Astrocyte (in vitro differentiated cells and primary cell): ENCODE results near the gene MUS81. TPM values are rescaled to one million over a fixed set of nuclear protein-coding genes. Genes with fewer than 3 reads are reported as not detected.

ENCODE experiments used
- DNase-seq: peaks from one replicate; pipeline ENCODE4 v3.0.0-alpha.2; 2010; ENCODE audit warnings: low read depth
- FAIRE-seq: peaks from 2 replicates; lab custom pipeline; 2011; peaks lifted over from hg19 to GRCh38; lab: Jason Lieb, UNC
- H2AFZ ChIP-seq: 2 replicates; pipeline ENCODE4 v1.6.0; 2012; ENCODE audit warnings: low read depth, low read length, inconsistent platforms
- H3K27ac ChIP-seq: 2 replicates; pipeline ENCODE4 v1.5.1; 2011; ENCODE audit warnings: low read depth, low read length, inconsistent platforms
- H3K27me3 ChIP-seq: 2 replicates; pipeline ENCODE4 v1.6.0; 2011; ENCODE audit warnings: low read length, inconsistent platforms; ENCODE audit not compliant: insufficient read depth
- H3K36me3 ChIP-seq: 2 replicates; pipeline ENCODE4 v1.5.1; 2011; ENCODE audit warnings: low read length, inconsistent platforms; ENCODE audit not compliant: insufficient read depth
- H3K4me1 ChIP-seq: 2 replicates; pipeline ENCODE4 v1.5.1; 2011; ENCODE audit warnings: low read length, inconsistent platforms; ENCODE audit not compliant: insufficient read depth
- H3K4me2 ChIP-seq: 2 replicates; pipeline ENCODE4 v1.6.0; 2012; ENCODE audit warnings: low read length, inconsistent platforms
- H3K4me3 ChIP-seq: 2 replicates; pipeline ENCODE4 v1.5.1; 2011; ENCODE audit warnings: low read depth, mild to moderate bottlenecking, low read length, inconsistent platforms; ENCODE audit not compliant: insufficient read depth
- H3K79me2 ChIP-seq: 2 replicates; pipeline ENCODE4 v1.6.0; 2012; ENCODE audit warnings: mild to moderate bottlenecking, low read length, inconsistent platforms; ENCODE audit not compliant: insufficient read depth
- H3K9ac ChIP-seq: 2 replicates; pipeline ENCODE4 v1.6.0; 2012; ENCODE audit warnings: mild to moderate bottlenecking, low read length, inconsistent platforms
- H3K9me3 ChIP-seq: 2 replicates; pipeline ENCODE4 v1.5.1; 2012; ENCODE audit warnings: low read depth, mild to moderate bottlenecking, low read length, inconsistent platforms; ENCODE audit not compliant: insufficient read depth
- H4K20me1 ChIP-seq: 2 replicates; pipeline ENCODE4 v1.6.0; 2012; ENCODE audit warnings: low read length, inconsistent platforms; ENCODE audit not compliant: insufficient read depth
- H3K27ac Mint-ChIP-seq: one replicate; pipeline ENCODE4 v1.8.0; 2021; ENCODE audit warnings: mild to moderate bottlenecking, mixed read lengths; ENCODE audit not compliant: unreplicated experiment
- H3K27me3 Mint-ChIP-seq: one replicate; pipeline ENCODE4 v1.8.0; 2021; ENCODE audit warnings: low read depth, mixed read lengths; ENCODE audit not compliant: unreplicated experiment
- H3K36me3 Mint-ChIP-seq: one replicate; pipeline ENCODE4 v1.8.0; 2021; ENCODE audit warnings: low read depth, mixed read lengths; ENCODE audit not compliant: unreplicated experiment
- H3K4me1 Mint-ChIP-seq: one replicate; pipeline ENCODE4 v1.8.0; 2021; ENCODE audit warnings: low read depth, mixed read lengths; ENCODE audit not compliant: unreplicated experiment
- H3K4me3 Mint-ChIP-seq: one replicate; pipeline ENCODE4 v1.8.0; 2021; ENCODE audit warnings: mild to moderate bottlenecking, moderate library complexity, mixed read lengths; ENCODE audit not compliant: unreplicated experiment
- H3K9me3 Mint-ChIP-seq: one replicate; pipeline ENCODE4 v1.8.0; 2021; ENCODE audit warnings: mild to moderate bottlenecking, mixed read lengths; ENCODE audit not compliant: unreplicated experiment
- EZH2 ChIP-seq: IDR thresholded peaks from 2 replicates; pipeline ENCODE4 v1.6.1; 2012; ENCODE audit warnings: mild to moderate bottlenecking, low read length, inconsistent platforms; ENCODE audit not compliant: insufficient read depth
- total RNA-seq: library from RNA; stranded (reverse); gene quantifications from 2 replicates; pipeline ENCODE4 v1.2.1, GENCODE V29; 2021
- TF ChIP-seq, protein P1 (sequence below): IDR thresholded peaks from 2 replicates; pipeline ENCODE4 v1.5.1; 2011; ENCODE audit warnings: low read depth, mild to moderate bottlenecking, inconsistent platforms, low read length, moderate library complexity; ENCODE audit not compliant: insufficient read depth

Gene MUS81
- total RNA-seq, 1 donor from 2014 or later, result 59.9 TPM

DNA sequence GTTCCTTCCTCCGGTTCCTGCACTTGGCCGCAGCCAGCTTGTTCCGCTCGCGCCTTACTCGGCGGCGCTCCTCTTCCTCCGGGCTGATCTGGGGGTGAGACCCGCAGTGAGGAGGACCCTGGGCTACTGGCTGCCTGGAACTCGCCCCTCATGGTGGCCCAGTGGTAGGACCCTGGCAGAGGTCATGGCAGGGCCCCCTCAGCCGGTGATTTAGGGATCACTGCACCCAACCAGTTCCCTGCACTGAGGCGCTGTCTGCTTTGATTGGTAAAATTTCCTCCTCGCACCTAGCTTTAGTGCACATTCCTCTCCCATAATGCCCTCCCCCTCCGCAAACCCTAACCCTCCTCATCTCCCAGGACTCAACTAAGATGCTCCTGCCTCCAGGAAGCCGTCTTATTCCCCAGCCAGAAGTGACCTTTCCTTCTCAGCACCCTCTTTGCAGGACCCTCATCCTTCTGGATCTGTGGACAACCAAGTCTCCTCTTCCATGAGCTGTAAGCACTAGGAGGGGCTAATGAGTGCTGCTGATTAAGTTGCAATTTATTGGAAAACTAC, 33.9 kb downstream of the MUS81 start:
- peak overlapping the region; percentile 99 for H3K4me2 ChIP-seq
- H3K36me3 Mint-ChIP-seq, result peaks cover 14% of the 10 kb centered on the region
- H3K27me3 ChIP-seq, result no peaks in the 10 kb centered on the region
- H2AFZ ChIP-seq, result no peak overlapping the region
- no peak for DNase-seq
- H3K4me1 ChIP-seq, result peaks cover 73% of the 10 kb centered on the region
- H3K27me3 Mint-ChIP-seq, result no peaks in the 10 kb centered on the region
- H3K36me3 ChIP-seq, result peaks cover 26% of the 10 kb centered on the region
- no peak overlapping the region for H3K4me3 Mint-ChIP-seq
- no peak for FAIRE-seq
- peak overlapping the region; percentile 19 for H3K9ac ChIP-seq
- H3K4me1 Mint-ChIP-seq, result peaks cover 30% of the 10 kb centered on the region
- H3K27ac ChIP-seq, result no peak overlapping the region
- TF ChIP-seq, protein P1, sequence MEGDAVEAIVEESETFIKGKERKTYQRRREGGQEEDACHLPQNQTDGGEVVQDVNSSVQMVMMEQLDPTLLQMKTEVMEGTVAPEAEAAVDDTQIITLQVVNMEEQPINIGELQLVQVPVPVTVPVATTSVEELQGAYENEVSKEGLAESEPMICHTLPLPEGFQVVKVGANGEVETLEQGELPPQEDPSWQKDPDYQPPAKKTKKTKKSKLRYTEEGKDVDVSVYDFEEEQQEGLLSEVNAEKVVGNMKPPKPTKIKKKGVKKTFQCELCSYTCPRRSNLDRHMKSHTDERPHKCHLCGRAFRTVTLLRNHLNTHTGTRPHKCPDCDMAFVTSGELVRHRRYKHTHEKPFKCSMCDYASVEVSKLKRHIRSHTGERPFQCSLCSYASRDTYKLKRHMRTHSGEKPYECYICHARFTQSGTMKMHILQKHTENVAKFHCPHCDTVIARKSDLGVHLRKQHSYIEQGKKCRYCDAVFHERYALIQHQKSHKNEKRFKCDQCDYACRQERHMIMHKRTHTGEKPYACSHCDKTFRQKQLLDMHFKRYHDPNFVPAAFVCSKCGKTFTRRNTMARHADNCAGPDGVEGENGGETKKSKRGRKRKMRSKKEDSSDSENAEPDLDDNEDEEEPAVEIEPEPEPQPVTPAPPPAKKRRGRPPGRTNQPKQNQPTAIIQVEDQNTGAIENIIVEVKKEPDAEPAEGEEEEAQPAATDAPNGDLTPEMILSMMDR, result no peak
- TF ChIP-seq EZH2, result no peak
- H3K27ac Mint-ChIP-seq, result no peak overlapping the region
- no peaks in the 10 kb centered on the region for H3K9me3 Mint-ChIP-seq
- H3K79me2 ChIP-seq, result peaks cover 80% of the 10 kb centered on the region
- H3K9me3 ChIP-seq, result no peaks in the 10 kb centered on the region
- H3K4me3 ChIP-seq, result no peak overlapping the region
- H4K20me1 ChIP-seq, result peaks cover 81% of the 10 kb centered on the region

DNA sequence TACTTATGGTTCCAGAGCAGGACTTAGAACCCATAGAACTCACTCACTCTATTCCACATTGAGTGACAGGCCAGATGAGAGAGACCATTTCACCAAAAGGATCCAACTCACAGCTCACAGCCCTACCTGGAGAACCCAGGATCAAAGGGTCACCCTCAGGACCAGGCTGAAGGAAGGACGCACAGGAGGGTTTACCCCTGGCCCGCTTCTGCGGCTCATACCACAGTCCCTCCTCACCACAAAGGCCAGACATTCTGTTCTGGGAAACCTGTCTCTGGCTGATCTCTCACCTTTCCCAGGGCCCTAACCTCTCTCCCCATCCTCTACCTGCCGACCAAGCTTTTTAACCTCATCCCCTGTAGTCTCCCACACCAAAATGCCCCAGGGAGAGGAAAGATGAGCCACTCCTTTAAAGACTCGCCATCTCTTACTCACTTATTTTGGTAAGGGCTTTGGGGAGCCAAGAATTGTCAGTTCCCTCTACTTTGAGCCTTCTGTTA, 35.3 kb downstream of the MUS81 start:
- FAIRE-seq (no peak), DNase-seq (no peak)
- Histone ChIP-seq H3K79me2 (peaks cover 90% of the 10 kb centered on the region), H3K9ac (peak overlapping the region; percentile 54), H3K36me3 (peaks cover 26% of the 10 kb centered on the region), H4K20me1 (peaks cover 86% of the 10 kb centered on the region), H3K27me3 (no peaks in the 10 kb centered on the region), H3K4me2 (peak overlapping the region; percentile 89), H2AFZ (no peak overlapping the region), H3K4me1 (peaks cover 62% of the 10 kb centered on the region), H3K27ac (peak overlapping the region; percentile 22), H3K4me3 (no peak overlapping the region), H3K9me3 (no peaks in the 10 kb centered on the region)
- H3K4me3 Mint-ChIP-seq, result peak overlapping the region; percentile 23
- peak overlapping the region; percentile 20 for H3K27ac Mint-ChIP-seq
- TF ChIP-seq EZH2, result no peak
- TF ChIP-seq, protein P1, result no peak
- H3K4me1 Mint-ChIP-seq, result peaks cover 21% of the 10 kb centered on the region
- no peaks in the 10 kb centered on the region for H3K9me3 Mint-ChIP-seq
- H3K36me3 Mint-ChIP-seq, result peaks cover 14% of the 10 kb centered on the region
- H3K27me3 Mint-ChIP-seq, result no peaks in the 10 kb centered on the region
